NOMO-1 (cell line): Measurements from ENCODE around the gene ZFP36L2.

Experiments
- DNase-seq, 2 experiments: peaks; one replicate each; lab custom pipeline; 2025; ENCODE audit not compliant: unreplicated experiment in 2 of 2; lab: John Stamatoyannopoulos, UW

ZFP36L2 gene

DNA sequence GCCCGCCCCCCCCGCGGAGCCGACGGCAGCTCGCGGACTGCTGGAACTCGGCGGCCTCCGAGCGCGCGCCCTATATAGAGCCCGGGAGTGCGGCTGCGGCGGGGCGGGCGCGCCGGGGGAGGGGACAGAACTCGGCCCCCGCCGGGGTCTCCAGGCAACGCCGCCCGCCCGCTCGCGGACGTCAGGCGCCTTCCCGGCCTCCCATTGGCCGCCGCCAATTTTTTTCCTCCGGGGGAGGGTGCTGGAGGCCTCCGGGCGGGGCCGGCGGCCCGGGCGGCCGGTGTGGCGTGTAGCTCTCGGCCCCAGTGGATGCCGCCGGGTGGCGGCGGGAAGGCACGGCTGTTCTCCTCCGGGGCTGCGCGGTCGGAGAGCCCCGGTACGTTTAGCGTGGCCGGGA lies at the start of gene ZFP36L2:
TSS of gene ZFP36L2 (minus strand) at position 49 of the 397 bp plus-strand sequence. CDS start 291 bp downstream, outside the sequence.
- peak; percentile 93 to 98 for DNase-seq

GRCh38 chr2:43274721-43275120 lies 48.3 kb upstream of the ZFP36L2 start:
- DNase-seq, result no peak

GRCh38 chr2:43274055-43274454 lies 47.6 kb upstream of the ZFP36L2 start:
- DNase-seq, result no peak

DNA sequence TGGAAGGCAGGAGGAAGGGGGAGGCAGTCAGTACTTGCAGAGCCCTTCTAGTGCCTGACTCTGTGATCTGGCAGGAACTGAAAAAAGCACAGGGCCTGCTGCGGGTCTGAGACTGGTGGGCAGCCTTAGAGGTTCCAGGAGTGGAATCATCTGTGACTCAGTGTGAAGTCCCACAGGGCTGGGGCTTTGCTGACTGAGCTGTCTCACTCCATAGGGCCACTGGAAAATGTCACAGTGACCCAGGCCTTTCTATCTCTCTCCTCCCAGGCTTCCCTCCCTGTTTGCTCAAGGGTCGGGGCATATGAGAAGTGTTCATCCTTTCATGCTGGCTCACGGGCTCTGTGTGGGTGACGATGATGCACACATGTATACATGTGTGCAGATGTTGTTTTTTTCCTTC lies 47.1 kb upstream of the ZFP36L2 start:
- no peak for DNase-seq

DNA sequence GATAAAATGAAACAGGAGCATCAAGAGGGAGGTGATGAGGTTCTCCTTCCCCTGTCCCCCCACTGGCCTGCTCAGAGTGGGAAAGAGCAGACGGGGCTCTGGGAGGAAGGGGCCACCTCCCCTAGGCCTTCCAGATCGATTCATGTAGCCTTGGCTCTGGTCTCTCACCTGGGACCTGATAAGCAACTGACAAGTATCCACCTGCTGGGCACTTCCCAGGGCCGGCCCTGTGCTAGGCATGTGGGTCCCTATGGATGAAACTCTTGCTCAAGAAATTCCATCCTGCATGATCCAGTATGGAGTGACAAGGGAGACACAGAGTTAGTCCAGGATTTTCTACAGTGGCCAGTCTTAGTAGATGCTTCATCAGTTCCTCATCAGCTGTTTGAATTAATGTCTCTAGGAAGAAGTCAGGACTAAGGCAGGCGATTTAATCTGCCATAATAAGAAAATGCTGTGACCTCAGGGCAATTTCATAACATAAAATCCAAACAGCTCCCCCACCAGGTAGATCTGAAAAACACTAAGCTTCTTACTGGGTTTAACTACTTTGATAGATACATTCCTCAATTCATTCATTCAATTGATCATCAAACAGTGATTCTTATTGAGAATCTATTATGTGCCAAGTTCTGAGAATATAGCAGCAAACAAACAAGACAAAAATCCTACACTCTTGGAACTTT lies 44.7 kb upstream of the ZFP36L2 start:
- no peak for DNase-seq

- no peak for DNase-seq
Measured at GRCh38 chr2:43270461-43270860, 44.1 kb upstream of the ZFP36L2 start.

DNA sequence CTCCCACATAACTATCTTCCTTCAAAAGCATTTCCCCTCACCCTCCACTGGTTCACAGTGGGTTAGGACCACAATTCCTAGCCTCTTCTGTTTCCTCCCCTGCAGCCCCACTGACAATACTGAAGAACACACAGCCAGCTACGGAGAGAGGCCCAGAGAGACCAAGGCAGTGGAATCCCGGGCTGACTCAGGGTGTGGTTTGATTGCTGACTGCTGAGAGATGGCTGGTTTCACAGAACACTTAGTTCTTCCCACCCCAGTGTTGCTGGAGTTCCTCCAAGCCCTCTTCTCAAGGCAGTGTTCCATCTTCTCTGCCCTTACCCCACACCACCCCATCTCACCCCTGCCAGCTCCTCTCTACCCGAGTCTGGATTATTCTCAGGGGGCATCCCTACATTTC lies 43.3 kb upstream of the ZFP36L2 start:
- DNase-seq, result no peak

DNA sequence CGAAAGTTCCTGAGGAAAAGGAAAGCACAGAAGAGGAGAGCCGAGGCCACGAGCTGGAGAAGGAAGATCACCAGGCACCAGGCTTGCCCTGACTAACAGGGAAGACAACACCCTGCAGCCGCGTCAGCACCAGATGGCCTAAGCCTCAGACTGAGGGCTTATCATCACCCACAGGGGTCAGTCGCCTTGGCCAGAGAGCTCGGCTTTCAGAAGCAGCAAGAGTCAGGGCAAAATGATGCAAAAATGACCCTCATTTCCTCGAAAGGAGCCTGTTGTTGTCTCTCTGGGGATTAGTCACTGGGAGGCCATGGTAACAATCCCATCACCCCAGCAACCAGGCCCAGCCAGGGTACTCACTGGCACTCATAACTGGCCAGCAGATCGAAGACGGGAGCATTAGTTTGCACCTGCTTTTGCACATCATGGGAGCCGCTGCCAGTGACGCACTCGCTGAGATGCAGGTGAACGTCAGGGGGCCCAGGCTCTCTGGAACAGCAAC lies 42.7 kb upstream of the ZFP36L2 start:
- no peak for DNase-seq

- no peak for DNase-seq
Measured at GRCh38 chr2:43268066-43268953, 41.9 kb upstream of the ZFP36L2 start.

DNA sequence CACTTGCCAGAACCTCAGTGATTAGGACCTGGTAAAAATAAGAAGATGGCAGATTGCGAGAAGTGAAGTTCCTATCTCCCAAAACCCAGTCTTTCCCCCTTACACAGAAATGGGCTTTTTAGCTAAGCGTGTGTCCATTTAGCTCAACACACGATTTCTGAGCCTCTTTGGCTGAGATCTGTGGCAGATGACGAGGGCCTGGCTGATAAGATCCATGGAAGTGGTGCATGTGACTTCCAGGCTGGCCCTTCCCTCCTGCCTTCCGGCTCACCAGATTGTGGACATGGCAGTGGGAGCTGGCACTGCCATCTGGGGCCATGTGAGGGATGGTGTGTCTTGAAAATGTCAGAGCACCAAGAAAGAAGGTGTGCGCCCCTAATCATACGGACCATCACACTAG lies 41.0 kb upstream of the ZFP36L2 start:
- DNase-seq, result no peak

GRCh38 chr2:43266711-43267111 lies 40.3 kb upstream of the ZFP36L2 start:
- DNase-seq, result peak in 1 of 2 experiments; percentile 12

GRCh38 chr2:43265421-43265820 lies 39.0 kb upstream of the ZFP36L2 start:
- DNase-seq, result no peak

- DNase-seq, result no peak
Measured at GRCh38 chr2:43265001-43265400, 38.6 kb upstream of the ZFP36L2 start.

DNA sequence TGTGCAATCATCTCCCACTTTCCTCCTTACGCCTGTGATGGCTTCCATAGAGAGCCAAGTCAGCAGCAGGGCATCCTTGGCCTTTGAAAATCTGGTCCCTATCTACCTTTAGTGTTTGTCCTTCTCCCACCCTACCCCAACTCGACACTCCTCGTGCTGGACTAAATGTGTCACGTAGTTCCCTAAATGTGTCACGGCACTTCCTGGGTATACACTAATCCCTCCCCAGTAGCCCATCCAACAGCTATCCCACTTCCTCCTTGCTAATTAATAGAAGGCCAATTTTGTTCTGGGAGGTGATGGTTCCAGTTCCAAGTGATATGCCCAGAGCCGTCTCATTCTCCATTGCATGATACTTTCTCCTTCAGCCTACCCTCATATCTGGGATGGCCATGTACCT lies 36.5 kb upstream of the ZFP36L2 start:
- no peak for DNase-seq

DNA sequence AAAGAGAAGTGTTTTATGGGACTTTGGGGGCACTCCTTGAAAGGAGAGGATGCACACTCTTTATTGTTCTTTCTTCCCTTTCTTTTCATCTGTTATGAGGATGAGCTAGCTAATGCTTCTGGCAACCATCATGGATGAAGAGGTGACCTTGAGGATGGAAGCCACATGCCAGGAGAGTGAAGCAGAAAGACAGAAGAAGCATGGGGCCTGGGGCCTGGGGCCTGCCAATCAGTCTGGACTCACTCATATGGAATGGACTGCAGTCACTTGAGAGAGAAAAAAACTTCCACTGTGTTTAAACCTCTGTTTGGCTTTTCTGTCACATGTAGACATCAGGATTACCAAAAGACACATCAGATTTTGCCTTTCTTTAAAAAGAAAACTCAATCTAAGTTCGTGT lies 35.8 kb upstream of the ZFP36L2 start:
- no peak for DNase-seq

DNA sequence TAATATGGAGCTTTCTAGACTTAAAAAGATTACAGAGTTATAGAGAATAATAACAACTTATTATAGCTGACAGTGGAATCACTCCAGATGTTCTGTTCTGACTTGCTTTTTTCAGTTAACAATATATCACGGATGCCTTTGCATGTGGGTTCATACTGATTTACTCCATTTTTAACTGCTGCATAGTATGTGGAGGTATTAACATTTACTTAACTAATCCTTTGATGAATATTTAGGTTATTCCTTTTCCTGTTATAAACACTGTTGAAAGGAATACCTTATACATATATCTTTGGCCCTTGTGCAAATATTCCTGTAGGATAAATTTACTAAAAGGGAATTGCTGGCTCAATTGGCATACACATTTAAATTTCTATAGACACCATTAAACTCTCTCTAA lies 33.1 kb upstream of the ZFP36L2 start:
- DNase-seq, result no peak

DNA sequence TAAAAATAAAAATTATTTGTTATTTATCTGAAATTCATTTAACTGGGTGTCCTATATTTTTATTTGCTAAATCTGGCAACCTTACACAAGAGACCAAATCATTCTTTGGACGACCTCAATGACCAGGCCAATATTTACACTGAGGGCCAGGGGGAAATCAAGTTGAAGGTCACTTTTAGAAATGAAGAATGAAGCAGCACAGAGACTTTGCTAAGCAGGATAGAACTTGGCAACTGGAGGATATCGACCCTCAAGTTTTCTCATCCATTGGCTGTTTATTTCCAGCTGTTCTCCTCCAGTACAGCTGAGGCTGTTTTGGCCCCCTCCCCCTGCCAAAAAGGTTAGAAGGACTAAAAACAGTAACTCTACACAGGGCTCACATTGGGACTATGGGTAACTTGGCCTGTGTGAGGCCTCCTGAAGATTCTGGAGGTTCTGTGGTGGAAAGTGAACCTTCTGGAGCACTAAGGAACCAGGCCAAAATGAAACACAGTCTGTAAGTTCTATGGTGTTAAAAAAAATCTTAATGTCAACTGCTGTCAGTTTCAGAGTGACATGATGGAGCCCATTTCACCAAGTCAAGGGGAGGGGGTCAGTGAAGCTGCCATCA lies 32.2 kb upstream of the ZFP36L2 start:
- DNase-seq, result no peak

GRCh38 chr2:43255296-43255910 lies 29.0 kb upstream of the ZFP36L2 start:
- no peak for DNase-seq

DNA sequence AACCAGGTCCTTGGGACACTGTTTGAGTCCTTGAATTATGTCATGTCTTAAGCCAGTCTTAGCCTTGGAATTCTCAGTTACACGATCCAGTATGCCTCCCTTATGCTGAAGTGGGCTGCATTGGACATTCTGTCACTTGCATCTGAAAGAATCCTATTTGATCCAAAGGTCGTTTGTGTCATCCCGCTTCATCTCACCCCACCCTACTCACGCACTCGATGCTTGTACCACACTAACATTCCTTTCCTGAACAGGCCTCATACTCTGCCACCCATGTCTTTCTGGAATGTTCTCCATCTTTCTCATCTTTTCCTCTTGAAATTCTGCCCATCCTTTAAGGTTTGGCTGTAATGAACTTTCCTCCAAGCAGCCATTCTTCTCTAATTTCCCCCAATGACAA lies 27.9 kb upstream of the ZFP36L2 start:
- no peak for DNase-seq

GRCh38 chr2:43251171-43251731 lies 24.8 kb upstream of the ZFP36L2 start:
- DNase-seq, result no peak

DNA sequence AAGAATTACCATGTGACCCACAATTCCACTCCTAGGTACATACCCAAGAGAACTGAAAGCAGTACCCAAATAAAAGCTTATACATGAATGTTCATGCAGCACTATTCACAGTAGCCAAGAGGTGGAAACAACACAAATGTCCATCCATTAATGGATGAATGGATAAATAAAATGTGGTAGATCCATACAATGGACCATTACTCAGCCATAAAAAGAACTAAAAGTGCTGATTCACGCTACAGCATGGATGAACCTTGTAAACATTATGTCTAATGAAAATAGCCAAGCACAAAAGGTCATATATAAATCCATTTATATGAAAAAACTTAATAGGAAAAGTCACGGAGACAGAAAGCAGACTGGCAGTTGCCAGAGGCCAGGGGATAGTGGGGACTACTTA lies 23.6 kb upstream of the ZFP36L2 start:
- DNase-seq, result no peak
